HG02870 (cell line): ENCODE results near the gene MTPN.

Source experiments
- ATAC-seq: cut with Tn5 transposase; IDR thresholded peaks from one replicate; pipeline ENCODE4 v1.9.1; 2021; ENCODE audit warnings: mild to moderate bottlenecking, moderate library complexity; ENCODE audit not compliant: unreplicated experiment

Gene MTPN

GRCh38 chr7:135894816-135895215 is 82.3 kb downstream of the MTPN start:
- ATAC-seq = no peak

GRCh38 chr7:135889823-135890222 is 87.3 kb downstream of the MTPN start:
- no peak for ATAC-seq

- ATAC-seq = no peak
Observed at GRCh38 chr7:135888740-135889139, 88.4 kb downstream of the MTPN start.

GRCh38 chr7:135886345-135887132 is 90.6 kb downstream of the MTPN start:
- ATAC-seq = peak; percentile 72

- no peak for ATAC-seq
Observed at GRCh38 chr7:135884495-135885232, 92.5 kb downstream of the MTPN start.

GRCh38 chr7:135879233-135879632 is 97.9 kb downstream of the MTPN start:
- ATAC-seq = no peak

- no peak for ATAC-seq
Observed at GRCh38 chr7:135878284-135878683, 98.9 kb downstream of the MTPN start.

GRCh38 chr7:135877805-135878204 is 99.4 kb downstream of the MTPN start:
- ATAC-seq = no peak
